Glutamatergic neuron (in vitro differentiated cells): ENCODE results near the gene IL17RE. TPM values are rescaled to one million over a fixed set of nuclear protein-coding genes. Genes with fewer than 3 reads are reported as not detected.

ENCODE experiments used
- DNase-seq: peaks from one replicate; pipeline ENCODE4 v3.0.0; 2022
- H3K27ac Mint-ChIP-seq: one replicate; pipeline ENCODE4 v1.8.0; 2020; ENCODE audit warnings: mild to moderate bottlenecking, mixed read lengths, inconsistent platforms; ENCODE audit not compliant: unreplicated experiment
- H3K27me3 Mint-ChIP-seq: one replicate; pipeline ENCODE4 v1.8.0; 2020; ENCODE audit warnings: mild to moderate bottlenecking, moderate library complexity, mixed read lengths, inconsistent platforms; ENCODE audit not compliant: unreplicated experiment
- H3K36me3 Mint-ChIP-seq: one replicate; pipeline ENCODE4 v1.8.0; 2020; ENCODE audit warnings: mild to moderate bottlenecking, mixed read lengths, inconsistent platforms; ENCODE audit not compliant: unreplicated experiment
- H3K4me1 Mint-ChIP-seq: one replicate; pipeline ENCODE4 v1.8.0; 2020; ENCODE audit warnings: mild to moderate bottlenecking, low read depth, mixed read lengths, inconsistent platforms; ENCODE audit not compliant: unreplicated experiment
- H3K4me3 Mint-ChIP-seq: one replicate; pipeline ENCODE4 v1.8.0; 2020; ENCODE audit warnings: mild to moderate bottlenecking, mixed read lengths, inconsistent platforms; ENCODE audit not compliant: unreplicated experiment
- H3K9me3 Mint-ChIP-seq: one replicate; pipeline ENCODE4 v1.8.0; 2020; ENCODE audit warnings: mild to moderate bottlenecking, moderate library complexity, mixed read lengths, inconsistent platforms; ENCODE audit not compliant: unreplicated experiment
- total RNA-seq: library from RNA; stranded (reverse); fragmentation: NEBNext Ultra II Directional; extraction: Animal tissue kit (Norgen Biotek cat#: 25700); gene quantifications from one replicate; pipeline ENCODE4 v1.2.1, GENCODE V29; 2021; ENCODE audit not compliant: unreplicated experiment
- TF ChIP-seq, protein P1 (sequence below): fragments of 200-600 bp; sonication (generic); IDR thresholded peaks from one replicate; pipeline ENCODE4 v1.5.0; 2021; ENCODE audit not compliant: partially characterized antibody, unreplicated experiment

The IL17RE gene
- total RNA-seq, 1 donor from 2014 or later, result 3.9 TPM

DNA sequence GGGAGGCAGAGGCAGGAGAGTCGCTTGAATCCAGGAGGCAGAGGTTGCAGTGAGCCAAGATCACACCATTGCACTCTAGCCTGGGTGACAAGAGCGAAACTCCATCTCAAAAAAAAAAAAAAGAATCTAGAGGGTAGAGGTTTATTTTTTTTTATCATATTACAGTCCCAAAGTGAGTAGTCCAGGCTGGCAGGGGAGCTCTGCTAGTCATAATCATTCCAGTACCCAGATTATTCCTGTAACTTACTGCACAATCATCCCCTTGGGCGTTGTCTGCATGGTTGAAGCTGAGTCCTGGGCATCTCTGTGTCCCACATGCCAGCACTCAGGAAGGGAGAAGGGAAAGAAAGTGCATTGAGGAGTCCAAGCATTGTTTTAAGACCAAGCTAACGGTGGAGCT is 39.5 kb downstream of the IL17RE start:
- Mint-ChIP-seq H3K36me3 (no peaks in the 10 kb centered on the region), H3K27ac (no peak overlapping the region)

DNA sequence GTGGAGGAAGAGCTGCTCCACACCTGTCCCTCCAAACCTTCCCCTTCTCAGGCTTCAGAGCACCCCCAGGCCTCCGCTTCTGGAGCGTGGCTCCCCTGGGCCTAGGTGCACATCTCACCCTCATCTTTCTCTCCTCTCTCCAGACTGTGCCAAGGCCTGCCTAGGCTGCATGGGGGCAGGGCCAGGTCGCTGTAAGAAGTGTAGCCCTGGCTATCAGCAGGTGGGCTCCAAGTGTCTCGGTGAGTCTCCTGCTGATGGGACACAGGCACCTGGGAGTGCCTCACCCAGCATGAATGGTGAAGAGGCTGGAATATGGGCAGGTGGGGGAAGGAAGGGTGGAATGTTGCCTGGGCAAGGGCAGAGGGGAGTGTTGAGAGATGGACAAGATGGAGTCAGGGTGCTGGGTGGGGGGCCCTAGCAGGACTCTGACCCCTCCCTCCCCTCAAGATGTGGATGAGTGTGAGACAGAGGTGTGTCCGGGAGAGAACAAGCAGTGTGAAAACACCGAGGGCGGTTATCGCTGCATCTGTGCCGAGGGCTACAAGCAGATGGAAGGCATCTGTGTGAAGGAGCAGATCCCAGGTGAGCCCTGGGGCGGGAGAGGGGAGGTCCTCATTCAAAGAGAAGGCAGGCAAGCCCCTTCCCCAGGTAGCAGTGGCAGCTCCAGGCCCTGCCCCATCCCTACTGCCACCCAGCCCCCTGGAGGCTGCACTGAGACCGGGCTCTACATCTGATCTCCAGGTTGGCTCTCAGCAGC is 40.5 kb downstream of the IL17RE start:
- TF ChIP-seq, protein P1, sequence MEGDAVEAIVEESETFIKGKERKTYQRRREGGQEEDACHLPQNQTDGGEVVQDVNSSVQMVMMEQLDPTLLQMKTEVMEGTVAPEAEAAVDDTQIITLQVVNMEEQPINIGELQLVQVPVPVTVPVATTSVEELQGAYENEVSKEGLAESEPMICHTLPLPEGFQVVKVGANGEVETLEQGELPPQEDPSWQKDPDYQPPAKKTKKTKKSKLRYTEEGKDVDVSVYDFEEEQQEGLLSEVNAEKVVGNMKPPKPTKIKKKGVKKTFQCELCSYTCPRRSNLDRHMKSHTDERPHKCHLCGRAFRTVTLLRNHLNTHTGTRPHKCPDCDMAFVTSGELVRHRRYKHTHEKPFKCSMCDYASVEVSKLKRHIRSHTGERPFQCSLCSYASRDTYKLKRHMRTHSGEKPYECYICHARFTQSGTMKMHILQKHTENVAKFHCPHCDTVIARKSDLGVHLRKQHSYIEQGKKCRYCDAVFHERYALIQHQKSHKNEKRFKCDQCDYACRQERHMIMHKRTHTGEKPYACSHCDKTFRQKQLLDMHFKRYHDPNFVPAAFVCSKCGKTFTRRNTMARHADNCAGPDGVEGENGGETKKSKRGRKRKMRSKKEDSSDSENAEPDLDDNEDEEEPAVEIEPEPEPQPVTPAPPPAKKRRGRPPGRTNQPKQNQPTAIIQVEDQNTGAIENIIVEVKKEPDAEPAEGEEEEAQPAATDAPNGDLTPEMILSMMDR, result no peak
- peaks cover 6% of the 10 kb centered on the region for H3K27me3 Mint-ChIP-seq
- DNase-seq, result no peak
- H3K27ac Mint-ChIP-seq, result no peak overlapping the region
- H3K36me3 Mint-ChIP-seq, result no peaks in the 10 kb centered on the region
- no peak overlapping the region for H3K4me3 Mint-ChIP-seq
- H3K9me3 Mint-ChIP-seq, result peaks cover 4% of the 10 kb centered on the region
- no peaks in the 10 kb centered on the region for H3K4me1 Mint-ChIP-seq

More for the DNA sequence above, 39.5 kb downstream of the IL17RE start:
- DNase-seq, result no peak
- Mint-ChIP-seq H3K27me3 (peaks cover 6% of the 10 kb centered on the region), H3K4me1 (no peaks in the 10 kb centered on the region), H3K9me3 (peaks cover 4% of the 10 kb centered on the region), H3K4me3 (no peak overlapping the region)
- TF ChIP-seq, protein P1, result no peak

DNA sequence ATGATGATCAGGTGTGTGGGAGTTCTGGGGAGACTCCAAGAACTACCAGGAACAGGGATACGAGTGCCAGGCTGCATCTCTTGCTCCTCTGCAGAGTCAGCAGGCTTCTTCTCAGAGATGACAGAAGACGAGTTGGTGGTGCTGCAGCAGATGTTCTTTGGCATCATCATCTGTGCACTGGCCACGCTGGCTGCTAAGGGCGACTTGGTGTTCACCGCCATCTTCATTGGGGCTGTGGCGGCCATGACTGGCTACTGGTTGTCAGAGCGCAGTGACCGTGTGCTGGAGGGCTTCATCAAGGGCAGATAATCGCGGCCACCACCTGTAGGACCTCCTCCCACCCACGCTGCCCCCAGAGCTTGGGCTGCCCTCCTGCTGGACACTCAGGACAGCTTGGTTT is 41.6 kb downstream of the IL17RE start:
- Mint-ChIP-seq H3K27ac (no peak overlapping the region), H3K9me3 (peaks cover 2% of the 10 kb centered on the region), H3K27me3 (peaks cover 6% of the 10 kb centered on the region), H3K36me3 (no peaks in the 10 kb centered on the region), H3K4me1 (no peaks in the 10 kb centered on the region), H3K4me3 (no peak overlapping the region)
- TF ChIP-seq, protein P1, result no peak
- no peak for DNase-seq

DNA sequence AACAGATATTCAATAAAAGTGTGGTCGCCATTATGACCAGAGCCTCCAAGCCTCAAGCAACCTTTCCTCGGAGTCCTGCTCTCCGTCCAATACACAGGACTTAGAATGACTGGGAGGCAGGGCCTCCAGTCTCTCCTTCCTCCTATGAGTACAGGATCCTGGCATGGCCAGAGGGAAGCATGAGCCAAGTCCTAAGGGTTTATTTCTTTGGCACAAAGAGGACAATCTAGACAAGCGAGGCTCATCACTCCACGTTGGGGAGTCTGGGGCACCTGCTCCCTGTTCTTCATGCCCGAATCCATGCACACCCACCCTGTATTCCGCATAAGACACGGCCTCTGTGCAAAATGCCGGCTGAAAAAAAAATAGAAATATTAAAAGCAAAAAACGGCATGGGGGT is 42.7 kb downstream of the IL17RE start:
- DNase-seq, result no peak
- peaks cover 7% of the 10 kb centered on the region for H3K27me3 Mint-ChIP-seq
- H3K4me1 Mint-ChIP-seq, result no peaks in the 10 kb centered on the region
- peak overlapping the region; percentile 17 for H3K27ac Mint-ChIP-seq
- H3K4me3 Mint-ChIP-seq, result peak overlapping the region; percentile 42
- TF ChIP-seq, protein P1, result no peak
- peaks cover 4% of the 10 kb centered on the region for H3K9me3 Mint-ChIP-seq
- no peaks in the 10 kb centered on the region for H3K36me3 Mint-ChIP-seq
